ENCODE results near the gene SVBP. TPM values are rescaled to one million over a fixed set of nuclear protein-coding genes. Genes with fewer than 3 reads are reported as not detected.

Gene SVBP
- total RNA-seq, 1 donor from 2014 or later, result 1.2 TPM

Other genes with a start within 250 kb of the SVBP start
- 2.2 TPM for gene PPIH, start 159.0 kb downstream of the SVBP start, total RNA-seq
- gene YBX1, start 135.0 kb downstream of the SVBP start, total RNA-seq, result 356 TPM
- gene CLDN19, start 77.2 kb downstream of the SVBP start, total RNA-seq, result not detected
- 72.2 TPM for gene P3H1, start 50.4 kb downstream of the SVBP start, total RNA-seq
- gene C1orf50, start 50.1 kb downstream of the SVBP start, total RNA-seq, result 0.64 TPM
- not detected for gene TMEM269, start 32.4 kb downstream of the SVBP start, total RNA-seq
- gene ERMAP, start 275 bp downstream of the SVBP start, total RNA-seq, result 0.11 TPM
- gene ZNF691, start 29.2 kb upstream of the SVBP start, total RNA-seq, result 14.7 TPM
- 15.5 TPM for gene SLC2A1, start 141.5 kb upstream of the SVBP start, total RNA-seq

All from ascending aorta (tissue), 1 donor.